VCaP (cell line): ENCODE measurements around the gene PTGFRN.

Experiments used
- H3K27ac ChIP-seq: fragments of 450-650 bp; 2 replicates; pipeline ENCODE4 v1.5.1; 2017
- CTCF ChIP-seq: fragments of 450-650 bp; conservative IDR thresholded peaks from 2 replicates; pipeline ENCODE4 v1.5.1; 2017; ENCODE audit warnings: mild to moderate bottlenecking, moderate library complexity

The PTGFRN gene

GRCh38 chr1:116920211-116920610, 10.5 kb downstream of the PTGFRN start:
- no peak overlapping the region for H3K27ac ChIP-seq
- no peak for TF ChIP-seq CTCF

- H3K27ac ChIP-seq: no peak overlapping the region
- no peak for TF ChIP-seq CTCF
Observed at GRCh38 chr1:116921301-116921885, 11.7 kb downstream of the PTGFRN start.

DNA sequence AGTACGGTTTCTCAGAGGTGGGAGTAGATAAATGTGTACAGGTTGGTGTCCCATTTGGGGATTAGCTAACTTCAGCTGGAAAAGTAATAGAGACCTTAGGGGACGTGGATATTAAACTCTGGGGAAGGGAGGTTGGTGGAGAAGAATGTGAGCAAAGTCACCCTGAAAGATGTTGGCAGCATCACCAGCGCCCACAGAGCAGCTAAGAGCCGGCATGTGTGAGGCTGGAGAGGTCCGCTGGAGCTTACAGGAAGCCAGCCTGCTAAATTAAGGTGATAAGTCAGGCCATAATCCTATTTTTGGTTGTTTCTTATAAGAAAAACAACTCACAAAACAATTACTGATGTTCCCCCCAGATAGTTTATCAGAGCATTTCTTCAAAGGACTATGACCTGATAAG, 12.2 kb downstream of the PTGFRN start:
- TF ChIP-seq CTCF: no peak
- H3K27ac ChIP-seq: no peak overlapping the region

DNA sequence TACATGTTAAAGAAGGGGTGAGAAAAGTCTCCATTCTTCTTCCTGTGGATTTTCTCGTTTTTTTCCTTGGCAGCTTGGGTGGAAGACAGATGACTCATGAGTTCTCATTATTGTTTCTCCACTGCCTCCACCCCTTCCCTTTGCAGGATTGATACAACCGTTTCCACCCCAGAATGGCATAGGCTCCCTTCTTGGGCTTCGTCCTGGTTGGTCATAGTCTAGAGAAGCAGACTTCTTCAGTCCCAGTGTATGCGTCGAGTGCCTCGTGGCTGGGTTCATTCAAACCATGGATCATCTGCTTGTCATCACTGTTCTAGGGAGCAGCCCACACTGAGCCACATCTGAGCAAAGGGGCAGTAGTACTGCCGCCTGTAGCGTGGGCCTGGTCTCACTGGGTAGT, 13.7 kb downstream of the PTGFRN start:
- no peak overlapping the region for H3K27ac ChIP-seq
- TF ChIP-seq CTCF: no peak

- no peak for TF ChIP-seq CTCF
Observed at GRCh38 chr1:116927049-116927798, 17.5 kb downstream of the PTGFRN start.

DNA sequence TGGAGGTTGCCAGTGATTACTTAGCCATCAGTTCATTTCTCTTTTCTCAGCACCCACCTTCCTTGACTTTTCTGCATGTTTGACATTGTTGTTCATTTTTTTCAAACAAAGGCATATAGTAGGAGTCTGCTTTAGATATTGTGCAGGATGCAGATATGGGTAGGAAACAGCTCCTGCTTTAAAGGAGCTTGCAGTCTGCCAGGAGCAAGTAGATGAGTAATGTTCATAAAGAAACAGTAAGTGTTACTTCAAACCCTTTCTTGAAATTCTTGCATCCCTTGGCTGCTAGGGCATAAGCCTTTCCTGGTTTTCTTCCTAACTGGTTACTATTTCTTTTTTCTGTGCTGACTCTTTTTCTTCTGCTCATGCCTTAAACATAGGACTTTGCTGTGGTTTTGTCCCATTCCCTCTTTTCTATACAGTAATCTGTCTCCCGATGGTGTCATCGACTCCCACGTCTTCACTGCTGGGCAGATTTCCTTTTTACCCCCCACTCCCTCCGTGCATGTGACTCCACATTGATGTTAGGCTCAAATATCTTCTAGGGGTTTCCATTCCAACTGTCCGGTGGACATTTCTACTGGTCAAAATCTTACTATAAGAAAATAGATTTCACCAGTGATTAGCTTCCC, 20.4 kb downstream of the PTGFRN start:
- no peak overlapping the region for H3K27ac ChIP-seq
- no peak for TF ChIP-seq CTCF

More at GRCh38 chr1:116927049-116927798, 17.5 kb downstream of the PTGFRN start:
- no peak overlapping the region for H3K27ac ChIP-seq

DNA sequence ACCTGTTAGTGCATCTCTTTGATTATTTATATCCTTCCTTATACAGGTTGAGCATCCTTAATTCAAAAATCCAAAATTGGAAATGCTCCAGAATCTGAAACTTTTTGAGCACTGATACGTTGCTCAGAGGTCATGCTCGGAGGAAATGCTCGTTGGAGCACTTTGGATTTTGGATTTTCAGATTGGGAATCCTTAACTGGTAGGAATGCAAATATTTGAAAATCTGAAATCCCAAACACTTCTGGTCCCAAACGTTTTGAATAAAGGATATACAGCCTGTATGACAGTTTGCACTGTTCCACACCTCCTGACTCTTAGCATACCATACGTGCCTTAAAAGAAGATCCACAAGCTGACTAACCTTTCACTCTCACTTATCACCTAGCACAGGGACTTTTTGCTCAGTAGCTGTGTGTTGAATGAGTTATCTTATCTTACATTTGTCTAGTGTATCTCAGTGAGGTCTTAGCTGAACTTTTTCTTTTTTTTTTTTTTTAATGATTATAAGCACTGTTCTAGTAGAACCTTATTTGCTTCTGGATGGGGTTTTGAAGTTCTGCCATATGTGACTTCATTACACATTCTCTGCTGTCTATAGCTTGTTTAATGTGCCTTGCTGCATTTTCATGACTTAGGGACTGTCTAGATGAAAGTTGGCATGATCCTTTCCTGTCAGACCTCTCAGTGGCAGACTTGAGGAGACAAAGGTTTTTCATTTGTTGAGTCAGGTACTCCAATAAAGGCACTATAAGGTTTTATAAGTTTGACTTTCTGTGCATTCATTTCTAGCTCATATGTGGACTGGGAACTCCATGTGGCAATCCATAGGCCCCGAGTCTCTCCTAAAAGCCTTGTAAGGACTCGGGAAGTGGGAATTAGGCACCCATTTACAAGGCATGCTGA, 21.6 kb downstream of the PTGFRN start:
- no peak for TF ChIP-seq CTCF
- peak overlapping the region; percentile 54 for H3K27ac ChIP-seq
